HUES64 (cell line): ENCODE results near the gene MT2A.

Source experiments
- H3K27ac ChIP-seq: 2 replicates; pipeline ENCODE4 v1.7.0; 2013; ENCODE audit warnings: low read depth, low read length, inconsistent platforms
- H3K27me3 ChIP-seq: 2 replicates; pipeline ENCODE4 v1.6.1; 2013; ENCODE audit warnings: mild to moderate bottlenecking, low read length; ENCODE audit not compliant: insufficient read depth
- H3K36me3 ChIP-seq: 2 replicates; pipeline ENCODE4 v1.6.1; 2013; ENCODE audit warnings: mild to moderate bottlenecking, low read length; ENCODE audit not compliant: insufficient read depth
- H3K4me1 ChIP-seq: 2 replicates; pipeline ENCODE4 v1.6.1; 2013; ENCODE audit warnings: mild to moderate bottlenecking, low read length, moderate library complexity; ENCODE audit not compliant: insufficient read depth
- H3K4me3 ChIP-seq: 2 replicates; pipeline ENCODE4 v1.5.1; 2013; ENCODE audit warnings: mild to moderate bottlenecking, low read length, moderate library complexity
- H3K9ac ChIP-seq: 2 replicates; pipeline ENCODE4 v1.6.1; 2013; ENCODE audit warnings: mild to moderate bottlenecking, low read depth, low read length
- H3K9me3 ChIP-seq: 2 replicates; pipeline ENCODE4 v1.6.1; 2013; ENCODE audit warnings: low read depth, low read length; ENCODE audit not compliant: insufficient read depth
- WGBS: fragments of 150-250, 120-280 bp; methylation state at CpG from one replicate; pipeline ENCODE4 v1.1.7; 2013; ENCODE audit warnings: missing lambda C conversion rate; 5-methylcytosine and 5-hydroxymethylcytosine counted together

MT2A gene

GRCh38 chr16:56643080-56643778, 34.8 kb downstream of the MT2A start:
- no peak overlapping the region for H3K9ac ChIP-seq
- peaks cover 100% of the 10 kb centered on the region for H3K27me3 ChIP-seq
- H3K4me3 ChIP-seq: peak overlapping the region; percentile 43
- no peak overlapping the region for H3K27ac ChIP-seq
- H3K4me1 ChIP-seq: peaks cover 3% of the 10 kb centered on the region; the same call in 1 of the 2 replicates
- H3K36me3 ChIP-seq: no peaks in the 10 kb centered on the region
- H3K9me3 ChIP-seq: no peaks in the 10 kb centered on the region
- 6% methylated on average over 42 of the region's 42 CpGs for WGBS

DNA sequence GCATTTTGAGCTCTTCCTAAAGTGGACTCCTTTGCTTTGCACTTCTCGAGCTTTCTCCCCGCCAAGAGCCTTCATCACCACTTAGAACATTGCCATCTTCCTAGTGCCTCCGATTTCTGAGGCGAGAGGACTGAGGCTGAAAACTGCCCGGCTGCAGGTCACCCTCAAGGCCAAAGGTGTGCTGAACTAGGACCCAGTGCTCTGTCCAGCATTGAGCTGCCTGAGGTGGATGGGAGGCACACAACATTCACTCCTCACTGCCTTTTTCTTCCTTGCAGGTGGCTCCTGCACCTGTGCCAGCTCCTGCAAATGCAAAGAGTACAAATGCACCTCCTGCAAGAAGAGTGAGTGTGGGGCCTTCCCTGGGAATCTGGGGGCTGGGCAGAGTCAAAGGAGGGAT, 35.4 kb downstream of the MT2A start:
- 58% methylated on average over 5 of the region's 5 CpGs for WGBS
- Histone ChIP-seq H3K27me3 (peaks cover 100% of the 10 kb centered on the region), H3K27ac (no peak overlapping the region), H3K4me1 (no peaks in the 10 kb centered on the region; the same call in 1 of the 2 replicates), H3K9ac (no peak overlapping the region), H3K4me3 (peak overlapping the region; percentile 43; the same call in 1 of the 2 replicates), H3K36me3 (no peaks in the 10 kb centered on the region), H3K9me3 (no peaks in the 10 kb centered on the region)

DNA sequence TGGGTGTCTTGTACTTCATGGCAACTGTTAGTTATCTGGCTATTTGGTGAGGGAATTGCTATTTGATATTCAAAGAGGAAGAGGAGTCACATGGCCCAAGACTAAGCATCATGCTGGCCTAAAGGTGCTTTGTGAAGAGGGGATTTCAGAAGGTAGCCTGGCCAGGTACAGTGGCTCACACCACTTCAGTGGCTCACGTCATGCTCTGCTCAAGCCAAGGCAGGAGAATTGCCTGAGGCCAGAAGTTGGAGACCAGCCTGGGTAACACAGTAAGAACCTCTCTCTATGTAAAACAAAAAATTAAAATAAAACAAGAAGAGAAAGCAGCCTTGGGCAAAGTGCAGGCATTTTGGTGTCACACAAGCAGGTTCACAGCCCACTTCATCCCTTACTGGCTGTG, 36.9 kb downstream of the MT2A start:
- WGBS: 82% methylated on average over 1 of the region's 1 CpG
- H3K27ac ChIP-seq: no peak overlapping the region
- H3K36me3 ChIP-seq: no peaks in the 10 kb centered on the region
- no peak overlapping the region for H3K9ac ChIP-seq
- H3K9me3 ChIP-seq: no peaks in the 10 kb centered on the region
- no peak overlapping the region for H3K4me3 ChIP-seq
- H3K27me3 ChIP-seq: peaks cover 100% of the 10 kb centered on the region
- H3K4me1 ChIP-seq: no peaks in the 10 kb centered on the region; the same call in 1 of the 2 replicates

GRCh38 chr16:56645838-56646237, 37.5 kb downstream of the MT2A start:
- Histone ChIP-seq H3K36me3 (no peaks in the 10 kb centered on the region), H3K27me3 (peaks cover 100% of the 10 kb centered on the region), H3K27ac (no peak overlapping the region), H3K9ac (no peak overlapping the region), H3K9me3 (no peaks in the 10 kb centered on the region), H3K4me3 (no peak overlapping the region), H3K4me1 (no peaks in the 10 kb centered on the region; the same call in 1 of the 2 replicates)
- WGBS: 0% methylated on average over 1 of the region's 1 CpG

DNA sequence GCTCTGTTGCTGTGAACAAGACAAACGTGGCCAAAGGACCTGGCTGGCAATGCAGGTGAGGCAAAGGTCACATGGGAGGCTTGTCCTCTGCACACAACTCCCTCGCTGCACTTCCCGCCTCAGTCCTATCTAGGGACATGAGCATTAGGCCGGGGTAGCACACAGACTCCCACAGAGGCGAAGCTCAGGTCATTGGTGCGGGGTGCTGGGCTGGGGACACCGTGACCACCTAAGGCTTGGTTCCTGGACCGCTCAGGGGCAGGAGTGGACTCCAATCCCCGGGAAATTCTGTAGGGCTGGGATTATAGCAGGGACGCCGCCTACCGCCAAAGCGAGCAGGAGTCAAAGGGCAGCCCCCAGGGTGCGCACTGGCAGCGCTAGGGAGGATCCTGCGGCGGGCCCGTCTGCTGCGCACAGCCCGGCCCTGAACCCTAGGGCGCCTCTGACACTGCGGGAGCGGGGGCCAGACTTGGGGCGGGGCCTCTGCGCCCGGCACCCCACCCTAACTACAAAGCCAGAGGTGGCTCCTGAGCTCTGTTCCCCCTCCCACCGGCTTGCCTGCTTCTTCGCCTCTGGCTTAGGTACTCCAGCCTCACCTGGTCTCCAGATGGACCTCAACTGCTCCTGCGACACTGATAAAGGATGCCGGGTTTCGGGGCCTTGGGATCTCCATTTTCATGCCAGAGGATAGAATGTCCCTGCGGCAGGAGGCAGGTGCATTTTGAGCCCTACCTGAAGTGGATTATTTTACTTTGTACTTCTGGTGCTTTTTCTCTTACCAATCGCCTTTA, 39.5 kb downstream of the MT2A start:
- Histone ChIP-seq H3K4me1 (no peaks in the 10 kb centered on the region; the same call in 1 of the 2 replicates), H3K36me3 (no peaks in the 10 kb centered on the region), H3K9ac (no peak overlapping the region), H3K4me3 (peak overlapping the region; percentile 18; the same call in 1 of the 2 replicates), H3K27me3 (peaks cover 100% of the 10 kb centered on the region), H3K27ac (no peak overlapping the region), H3K9me3 (no peaks in the 10 kb centered on the region)
- WGBS: 62% methylated on average over 33 of the region's 33 CpGs

DNA sequence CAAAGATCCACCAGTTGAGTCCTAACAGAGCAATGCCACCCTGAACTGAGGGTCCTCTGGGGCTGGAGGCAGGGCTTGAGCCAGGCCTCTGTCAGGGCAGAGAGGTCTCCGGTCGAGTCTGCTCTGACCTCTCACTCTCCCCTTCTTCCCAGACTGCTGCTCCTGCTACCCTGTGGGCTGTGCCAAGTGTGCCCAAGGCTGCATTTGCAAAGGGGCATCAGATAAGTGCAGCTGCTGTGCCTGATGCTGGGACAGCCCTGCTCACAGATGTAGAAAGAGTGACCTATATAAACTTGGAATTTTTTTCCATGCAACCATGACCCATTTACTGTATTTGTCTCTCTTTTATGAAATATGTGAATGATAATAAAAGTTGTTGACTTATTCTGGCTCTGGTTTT, 40.9 kb downstream of the MT2A start:
- H3K9ac ChIP-seq: no peak overlapping the region
- no peaks in the 10 kb centered on the region for H3K9me3 ChIP-seq
- H3K4me1 ChIP-seq: no peaks in the 10 kb centered on the region
- H3K36me3 ChIP-seq: no peaks in the 10 kb centered on the region
- no peak overlapping the region for H3K4me3 ChIP-seq
- peaks cover 95% of the 10 kb centered on the region for H3K27me3 ChIP-seq
- no peak overlapping the region for H3K27ac ChIP-seq
- 95% methylated on average over 2 of the region's 2 CpGs for WGBS

- Histone ChIP-seq H3K27me3 (peaks cover 90% of the 10 kb centered on the region), H3K9ac (no peak overlapping the region), H3K9me3 (no peaks in the 10 kb centered on the region), H3K4me3 (no peak overlapping the region), H3K36me3 (no peaks in the 10 kb centered on the region), H3K27ac (no peak overlapping the region), H3K4me1 (no peaks in the 10 kb centered on the region)
- WGBS: 86% methylated on average over 1 of the region's 3 CpGs
These were observed 41.4 kb downstream of the MT2A start for GRCh38 chr16:56649820-56650219.

GRCh38 chr16:56651586-56651985, 43.2 kb downstream of the MT2A start, which contains the start of gene MT1B:
TSS of gene MT1B (plus strand) at chr16:56651886. CDS start at chr16:56651954, 68 bp downstream.
- H3K27me3 ChIP-seq: peaks cover 90% of the 10 kb centered on the region
- H3K4me3 ChIP-seq: no peak within 1 kb of the TSS
- H3K9me3 ChIP-seq: no peaks in the 10 kb centered on the region
- no peak within 1 kb of the TSS for H3K9ac ChIP-seq
- WGBS: 77% methylated on average over 7 of the region's 7 CpGs
- no peak within 1 kb of the TSS for H3K27ac ChIP-seq
- no peaks in the 10 kb centered on the region for H3K36me3 ChIP-seq
- H3K4me1 ChIP-seq: no peaks in the 10 kb centered on the region

DNA sequence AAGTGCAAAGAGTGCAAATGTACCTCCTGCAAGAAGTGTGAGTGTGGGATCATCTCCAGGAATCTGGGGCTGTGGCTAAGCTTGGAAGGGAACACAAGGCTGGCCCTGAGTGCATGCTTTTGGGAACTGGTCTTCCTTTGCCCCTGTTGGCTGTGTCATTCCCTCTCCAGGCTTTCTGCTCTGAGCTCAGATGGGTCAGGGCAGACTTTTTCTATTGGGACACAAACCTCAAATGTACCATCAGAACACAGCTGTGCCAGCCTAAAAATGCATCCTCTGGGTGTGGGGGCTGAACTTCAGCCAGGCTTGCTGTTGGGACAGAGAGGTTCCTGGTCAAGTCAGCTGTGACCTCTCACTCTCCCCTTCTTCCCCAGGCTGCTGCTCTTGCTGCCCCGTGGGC, 44.2 kb downstream of the MT2A start:
- 88% methylated on average over 1 of the region's 1 CpG for WGBS
- Histone ChIP-seq H3K27me3 (peaks cover 90% of the 10 kb centered on the region), H3K27ac (no peak overlapping the region), H3K4me3 (no peak overlapping the region), H3K9ac (no peak overlapping the region), H3K9me3 (no peaks in the 10 kb centered on the region), H3K4me1 (no peaks in the 10 kb centered on the region), H3K36me3 (no peaks in the 10 kb centered on the region)

GRCh38 chr16:56653218-56653617, 44.8 kb downstream of the MT2A start:
- H3K4me3 ChIP-seq: no peak overlapping the region
- peaks cover 3% of the 10 kb centered on the region; the same call in 1 of the 2 replicates for H3K4me1 ChIP-seq
- H3K9me3 ChIP-seq: no peaks in the 10 kb centered on the region
- no peaks in the 10 kb centered on the region for H3K36me3 ChIP-seq
- H3K9ac ChIP-seq: no peak overlapping the region
- WGBS: 89% methylated on average over 7 of the region's 7 CpGs
- no peak overlapping the region for H3K27ac ChIP-seq
- peaks cover 90% of the 10 kb centered on the region for H3K27me3 ChIP-seq
